Lower leg skin (tissue), 3 donors: ENCODE measurements around the gene TNN.

Experiments
- POLR2A ChIP-seq, 2 donors: fragments of 450-650 bp; IDR thresholded peaks; one replicate each; pipeline ENCODE4 v1.6.1; 2016 to 2017; ENCODE audit warnings: antibody characterized with exemption in 2 of 2, mild to moderate bottlenecking in 1 of 2, moderate library complexity in 1 of 2
- TF ChIP-seq, protein P1 (sequence below), 3 donors: fragments of 450-650 bp; IDR thresholded peaks; one replicate each; pipeline ENCODE4 v1.5.1; 2016; ENCODE audit warnings: antibody characterized with exemption in 3 of 3, mild to moderate bottlenecking in 3 of 3, moderate library complexity in 2 of 3

DNA sequence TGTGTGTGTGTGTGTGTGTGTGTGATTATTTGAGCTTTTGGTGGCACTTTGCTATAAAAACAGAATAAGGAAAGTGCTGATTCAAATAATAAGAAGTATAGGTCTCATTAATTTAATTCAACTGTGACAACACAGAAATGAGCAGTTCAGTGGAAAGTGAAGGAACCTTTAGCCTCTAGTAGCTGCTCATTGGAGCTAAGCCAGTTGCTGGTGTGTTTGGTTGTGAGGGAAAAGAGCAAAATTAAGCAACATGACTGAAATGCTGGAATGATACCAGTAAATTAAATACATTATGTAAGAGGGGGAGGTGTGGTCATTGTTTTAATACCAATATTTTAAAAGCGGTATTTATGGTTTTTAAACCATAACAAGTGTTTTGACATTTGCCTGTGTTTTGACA lies 69.7 kb downstream of the TNN start:
- TF ChIP-seq, protein P1, sequence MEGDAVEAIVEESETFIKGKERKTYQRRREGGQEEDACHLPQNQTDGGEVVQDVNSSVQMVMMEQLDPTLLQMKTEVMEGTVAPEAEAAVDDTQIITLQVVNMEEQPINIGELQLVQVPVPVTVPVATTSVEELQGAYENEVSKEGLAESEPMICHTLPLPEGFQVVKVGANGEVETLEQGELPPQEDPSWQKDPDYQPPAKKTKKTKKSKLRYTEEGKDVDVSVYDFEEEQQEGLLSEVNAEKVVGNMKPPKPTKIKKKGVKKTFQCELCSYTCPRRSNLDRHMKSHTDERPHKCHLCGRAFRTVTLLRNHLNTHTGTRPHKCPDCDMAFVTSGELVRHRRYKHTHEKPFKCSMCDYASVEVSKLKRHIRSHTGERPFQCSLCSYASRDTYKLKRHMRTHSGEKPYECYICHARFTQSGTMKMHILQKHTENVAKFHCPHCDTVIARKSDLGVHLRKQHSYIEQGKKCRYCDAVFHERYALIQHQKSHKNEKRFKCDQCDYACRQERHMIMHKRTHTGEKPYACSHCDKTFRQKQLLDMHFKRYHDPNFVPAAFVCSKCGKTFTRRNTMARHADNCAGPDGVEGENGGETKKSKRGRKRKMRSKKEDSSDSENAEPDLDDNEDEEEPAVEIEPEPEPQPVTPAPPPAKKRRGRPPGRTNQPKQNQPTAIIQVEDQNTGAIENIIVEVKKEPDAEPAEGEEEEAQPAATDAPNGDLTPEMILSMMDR (IDR thresholded peaks at IDR 0.05) = no peak
- no peak for TF ChIP-seq POLR2A (IDR thresholded peaks at IDR 0.05)
